ENCODE data around the gene ACADM.
"Not testable (repeated sequence)": the region's sequence is repeated elsewhere in the genome, so short reads cannot be mapped to it uniquely, and the experiment has no call there.

ACADM gene

DNA sequence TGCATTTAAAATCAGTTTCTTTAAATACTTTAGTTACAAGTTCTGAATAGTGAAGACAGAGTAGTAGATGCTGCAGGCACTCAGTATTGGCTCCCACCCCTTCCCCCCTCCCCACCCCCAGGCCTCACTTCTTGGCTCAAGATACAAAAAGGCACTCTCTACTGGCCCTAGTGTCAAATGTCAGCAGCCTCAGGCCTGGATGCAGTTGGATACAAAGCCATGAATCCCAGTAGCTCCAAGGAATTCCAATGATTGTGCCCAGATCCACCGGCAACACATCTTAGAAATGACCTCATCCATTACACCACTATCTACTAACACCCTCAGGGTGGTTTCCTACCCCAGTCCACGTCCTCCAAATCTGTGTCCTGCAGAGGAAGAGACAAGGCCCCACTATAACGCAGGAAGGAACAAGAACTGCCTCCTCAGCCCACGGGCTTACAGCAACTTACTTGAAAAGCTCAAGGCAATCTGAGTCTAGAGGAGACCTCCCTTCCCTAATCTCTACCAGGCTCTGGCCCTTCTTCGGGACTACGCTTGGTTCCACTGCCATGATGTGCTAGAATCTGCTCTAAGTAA lies 17.6 kb downstream of the ACADM start:
- no peak for DNase-seq (ENCODE audit: low spot score)

DNA sequence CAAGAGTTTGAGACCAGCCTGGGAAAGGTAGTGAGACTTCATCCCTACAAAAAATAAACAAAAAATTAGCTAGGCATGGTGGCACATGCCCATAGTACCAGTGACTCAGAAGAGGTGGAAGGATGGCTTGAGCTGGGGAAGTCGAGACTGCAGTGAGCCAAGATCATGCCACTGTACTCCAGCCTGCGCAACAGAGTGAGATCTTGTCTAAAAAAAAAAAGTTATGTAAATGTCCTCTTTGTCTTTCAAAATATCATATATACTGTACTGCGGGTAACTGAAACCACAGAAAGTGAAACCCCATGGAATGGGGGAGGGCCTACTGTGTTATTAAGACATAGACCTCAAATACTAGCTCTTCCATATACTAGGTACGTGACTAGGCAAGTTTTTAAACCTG lies 20.8 kb downstream of the ACADM start:
- no peak for DNase-seq (ENCODE audit: low spot score)

DNA sequence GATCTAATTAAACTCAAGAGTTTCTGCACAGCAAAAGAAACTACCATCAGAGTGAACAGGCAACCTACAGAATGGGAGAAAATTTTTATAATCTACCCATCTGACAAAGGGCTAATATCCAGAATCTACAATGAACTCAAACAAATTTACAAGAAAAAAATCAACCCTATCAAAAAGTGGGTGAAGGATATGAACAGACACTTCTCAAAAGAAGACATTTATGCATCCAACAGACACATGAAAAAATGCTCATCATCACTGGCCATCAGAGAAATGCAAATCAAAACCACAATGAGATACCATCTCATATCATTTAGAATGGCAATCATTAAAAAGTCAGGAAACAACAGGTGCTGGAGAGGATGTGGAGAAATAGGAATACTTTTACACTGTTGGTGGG lies 32.7 kb downstream of the ACADM start:
- not testable (repeated sequence) for DNase-seq (ENCODE audit: low spot score)

DNA sequence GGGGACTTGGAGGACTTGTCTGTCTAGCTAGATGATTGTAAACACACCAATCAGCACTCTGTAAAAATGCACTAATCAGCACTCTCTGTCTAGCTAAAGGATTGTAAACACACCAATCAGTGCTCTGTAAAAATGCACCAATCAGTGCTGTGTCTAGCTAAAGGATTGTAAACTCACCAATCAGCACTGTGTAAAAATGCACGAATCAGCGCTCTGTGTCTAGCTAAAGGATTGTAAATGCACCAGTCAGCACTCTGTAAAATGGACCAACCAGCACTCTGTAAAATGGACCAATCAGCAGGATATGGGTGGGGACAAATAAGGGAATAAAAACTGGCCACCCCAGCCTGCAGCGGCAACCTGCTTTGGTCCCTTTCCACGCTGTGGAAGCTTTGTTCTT lies 34.0 kb downstream of the ACADM start:
- not testable (repeated sequence) for DNase-seq (ENCODE audit: low spot score)

DNA sequence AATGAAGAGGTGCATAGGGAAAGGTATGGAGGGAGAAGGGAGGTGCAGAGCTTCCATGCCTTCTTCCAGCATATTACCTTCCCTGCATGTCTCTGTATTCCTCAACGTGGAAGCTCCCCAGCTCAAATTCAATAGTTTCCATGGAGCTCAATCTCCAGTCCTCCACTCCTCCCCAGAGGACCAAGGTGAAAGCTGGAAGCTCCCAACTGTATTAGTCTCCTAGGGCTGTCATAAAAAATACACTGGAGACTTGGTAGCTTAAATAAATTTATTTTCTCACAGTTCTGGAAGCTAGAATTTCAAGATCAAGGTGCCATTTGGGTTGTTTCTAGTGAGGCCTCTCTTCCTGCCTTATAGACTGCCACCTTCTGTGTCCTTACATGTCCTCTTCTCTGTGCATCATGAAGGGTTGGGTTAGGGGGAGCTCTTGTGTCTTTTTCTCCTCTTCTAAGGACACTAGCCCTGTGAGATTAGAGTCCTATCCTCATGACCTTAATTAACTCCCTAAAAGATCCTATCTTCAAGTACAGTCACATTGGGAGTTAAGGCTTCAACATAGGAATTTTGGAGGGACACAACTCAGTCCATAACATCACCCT lies 39.6 kb downstream of the ACADM start:
- DNase-seq (ENCODE audit: low spot score) = no peak

DNA sequence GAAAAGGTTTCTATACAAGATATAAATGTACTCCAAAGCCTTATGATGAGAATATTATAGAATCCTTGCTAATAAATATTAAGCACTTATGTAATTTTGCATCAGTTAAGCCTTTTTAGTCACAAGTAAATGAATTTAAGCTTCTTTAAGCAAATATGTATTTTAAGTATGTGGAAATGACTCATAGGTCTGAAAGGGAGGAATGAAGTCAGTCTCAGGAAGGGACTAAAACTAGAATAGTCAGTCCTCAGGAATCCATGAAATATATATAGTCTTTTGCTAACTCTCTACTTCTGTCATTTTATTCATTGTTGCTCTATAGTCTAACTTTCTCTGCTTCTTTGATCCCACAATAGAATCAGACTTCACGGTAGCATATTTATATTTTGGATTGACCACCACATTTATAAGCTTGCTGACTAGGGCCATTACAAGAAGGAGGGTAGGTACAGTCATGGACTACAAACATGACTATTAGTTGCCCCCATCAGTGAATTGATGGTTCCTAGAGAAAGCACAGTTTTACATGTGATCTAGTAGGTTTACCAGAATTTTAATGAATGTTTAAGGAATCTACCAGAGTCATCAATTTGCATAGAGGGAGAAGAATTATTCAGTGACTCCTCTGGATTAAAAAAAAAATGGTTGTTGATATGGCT lies 41.3 kb downstream of the ACADM start:
- no peak for DNase-seq (ENCODE audit: low spot score)

DNA sequence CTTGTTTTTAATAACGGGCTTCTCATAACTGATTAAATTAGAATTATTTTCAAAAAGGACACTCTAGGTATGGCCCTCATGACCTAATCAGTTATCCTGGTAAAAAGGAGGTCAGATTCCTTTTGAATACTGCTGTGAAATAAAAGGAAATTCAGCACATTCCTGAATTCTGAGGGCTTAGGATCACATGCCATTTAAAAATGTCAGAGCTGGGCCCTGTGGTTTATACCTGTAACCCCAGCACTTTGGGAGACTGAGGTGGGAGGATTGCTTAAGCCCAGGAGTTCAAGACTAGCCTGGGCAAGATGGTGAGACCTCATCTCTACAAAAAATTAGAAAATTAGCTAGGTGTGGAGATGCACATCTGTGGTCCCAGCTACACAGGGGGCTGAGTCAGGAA lies 43.5 kb downstream of the ACADM start:
- no peak for DNase-seq (ENCODE audit: low spot score)

DNA sequence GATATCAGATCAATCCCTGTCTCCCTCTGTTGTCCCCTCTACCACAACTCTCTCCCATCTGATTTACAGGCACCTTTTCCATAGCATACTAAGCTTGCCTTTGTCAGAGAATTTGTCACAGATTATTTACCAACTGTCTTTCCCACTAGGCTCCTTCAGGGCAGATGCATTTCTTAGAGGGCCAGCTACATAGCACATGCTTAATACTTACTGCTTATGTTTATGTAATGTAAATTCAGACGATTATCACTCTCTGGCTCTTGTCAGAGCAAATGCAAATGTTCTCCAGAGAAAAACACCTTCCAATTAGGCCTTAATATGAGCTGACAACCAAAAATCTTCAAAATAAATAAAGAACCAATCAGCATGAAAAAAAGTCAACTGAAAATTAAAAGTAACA lies 46.3 kb downstream of the ACADM start:
- DNase-seq (ENCODE audit: low spot score) = no peak

DNA sequence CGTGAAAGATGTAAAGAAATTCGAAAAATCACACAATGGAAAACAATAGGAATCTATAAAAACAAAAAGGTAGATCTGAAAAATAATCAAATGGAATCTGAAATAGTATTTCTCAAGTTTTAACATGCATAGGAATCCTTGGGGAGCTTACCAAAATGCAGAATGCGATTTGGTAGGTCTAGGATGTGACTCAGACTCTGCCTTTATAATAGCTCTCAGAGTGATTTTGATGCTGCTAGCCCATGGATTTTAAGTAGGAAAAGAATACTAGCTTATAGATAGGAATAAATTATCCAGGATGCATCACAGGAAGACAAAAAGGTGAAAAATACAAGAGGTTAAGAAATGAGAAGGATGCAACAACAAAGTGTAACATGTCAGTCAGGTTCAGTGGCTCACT lies 47.5 kb downstream of the ACADM start:
- DNase-seq (ENCODE audit: low spot score) = no peak

DNA sequence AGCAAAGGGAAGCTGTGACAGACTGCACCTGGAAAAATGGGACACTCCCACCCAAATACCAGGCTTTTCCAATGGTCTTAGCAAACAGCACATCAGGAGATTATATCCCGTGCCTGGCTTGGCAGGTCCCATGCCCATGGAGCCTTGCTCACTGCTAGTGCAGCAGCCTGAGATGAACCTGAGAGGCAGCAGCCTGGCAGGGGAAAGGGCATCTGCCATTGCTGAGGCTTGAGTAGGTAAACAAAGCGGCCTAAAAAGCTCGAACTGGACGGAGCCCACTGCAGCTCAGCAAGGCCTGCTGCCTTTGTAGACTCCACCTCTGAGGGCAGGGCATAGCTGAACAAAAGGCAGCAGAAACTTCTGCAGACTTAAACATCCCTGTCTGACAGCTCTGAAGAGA lies 53.3 kb downstream of the ACADM start:
- DNase-seq (ENCODE audit: low spot score) = not testable (repeated sequence)

DNA sequence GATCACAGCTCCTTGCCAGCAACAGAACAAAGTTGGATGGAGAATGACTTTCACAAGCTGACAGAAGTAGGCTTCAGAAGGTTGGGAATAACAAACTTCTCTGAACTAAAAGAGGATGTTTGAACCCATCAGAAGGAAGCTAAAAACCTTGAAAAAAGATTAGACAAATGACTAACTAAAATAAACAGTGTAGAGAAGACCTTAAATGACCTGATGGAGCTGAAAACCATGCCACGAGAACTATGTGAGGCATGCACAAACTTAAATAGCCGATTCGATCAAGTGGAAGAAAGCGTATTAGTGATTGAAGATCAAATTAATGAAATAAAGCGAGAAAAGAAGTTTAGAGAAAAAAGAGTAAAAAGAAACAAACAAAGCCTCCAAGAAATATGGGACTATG lies 54.2 kb downstream of the ACADM start:
- DNase-seq (ENCODE audit: low spot score) = not testable (repeated sequence)

DNA sequence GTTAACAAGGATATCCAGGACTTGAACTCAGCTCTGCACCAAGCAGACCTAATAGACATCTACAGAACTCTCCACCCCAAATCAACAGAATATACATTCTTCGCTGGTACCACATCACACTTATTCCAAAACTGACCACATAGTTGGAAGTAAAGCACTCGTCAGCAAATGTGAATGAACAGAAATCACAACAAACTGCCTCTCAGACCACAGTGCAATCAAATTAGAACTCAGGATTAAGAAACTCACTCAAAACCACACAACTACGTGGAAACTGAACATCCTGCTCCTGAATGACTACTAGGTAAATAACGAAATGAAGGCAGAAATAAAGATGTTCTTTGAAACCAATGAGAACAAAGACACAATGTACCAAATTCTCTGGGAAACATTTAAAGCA lies 55.7 kb downstream of the ACADM start:
- DNase-seq (ENCODE audit: low spot score) = not testable (repeated sequence)

DNA sequence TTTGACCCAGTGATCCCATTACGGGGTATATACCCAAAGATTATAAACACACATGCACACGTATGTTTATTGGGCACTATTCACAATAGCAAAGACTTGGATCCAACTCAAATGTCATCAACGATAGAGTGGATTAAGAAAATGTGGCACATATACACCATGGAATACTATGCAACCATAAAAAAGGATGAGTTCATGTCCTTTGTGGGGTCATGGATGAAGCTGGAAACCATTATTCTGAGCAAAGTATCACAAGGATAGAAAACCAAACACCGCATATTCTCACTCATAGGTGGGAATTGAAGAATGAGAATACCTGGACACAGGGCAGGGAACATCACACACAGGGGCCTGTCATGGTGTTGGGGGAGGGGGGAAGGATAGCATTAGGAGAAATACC lies 59.4 kb downstream of the ACADM start:
- not testable (repeated sequence) for DNase-seq (ENCODE audit: low spot score)

DNA sequence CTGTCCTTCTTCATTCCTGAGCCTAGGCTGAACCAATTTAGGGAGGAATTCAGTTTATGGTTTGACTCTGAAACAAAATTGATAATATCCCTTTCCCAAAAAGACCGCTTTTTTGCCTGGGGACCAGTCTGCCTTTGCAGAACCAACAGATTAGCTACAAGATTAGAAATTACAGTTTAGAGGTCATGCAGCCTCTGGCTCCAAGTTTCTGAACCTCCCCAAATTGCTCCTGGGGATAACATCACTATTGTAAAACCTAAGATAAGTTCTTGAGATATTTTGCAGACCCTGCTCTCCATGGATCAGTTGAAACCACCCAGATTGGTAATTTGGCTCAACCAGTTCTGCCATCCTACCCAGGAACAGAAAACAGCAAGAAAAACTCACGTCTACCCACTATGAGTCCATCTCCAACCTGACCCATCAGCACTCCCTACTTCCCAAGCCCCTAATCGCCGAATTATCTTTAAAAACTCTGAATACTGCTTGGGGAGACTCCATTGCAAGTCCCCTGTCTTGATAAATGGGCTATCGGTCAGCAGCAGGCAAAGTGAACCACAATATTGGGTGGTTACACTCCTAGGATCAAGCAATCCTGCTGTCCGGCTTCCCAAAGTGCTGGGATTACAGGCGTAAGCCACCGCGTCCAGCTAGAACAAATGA lies 60.9 kb downstream of the ACADM start:
- DNase-seq (ENCODE audit: low spot score) = no peak

DNA sequence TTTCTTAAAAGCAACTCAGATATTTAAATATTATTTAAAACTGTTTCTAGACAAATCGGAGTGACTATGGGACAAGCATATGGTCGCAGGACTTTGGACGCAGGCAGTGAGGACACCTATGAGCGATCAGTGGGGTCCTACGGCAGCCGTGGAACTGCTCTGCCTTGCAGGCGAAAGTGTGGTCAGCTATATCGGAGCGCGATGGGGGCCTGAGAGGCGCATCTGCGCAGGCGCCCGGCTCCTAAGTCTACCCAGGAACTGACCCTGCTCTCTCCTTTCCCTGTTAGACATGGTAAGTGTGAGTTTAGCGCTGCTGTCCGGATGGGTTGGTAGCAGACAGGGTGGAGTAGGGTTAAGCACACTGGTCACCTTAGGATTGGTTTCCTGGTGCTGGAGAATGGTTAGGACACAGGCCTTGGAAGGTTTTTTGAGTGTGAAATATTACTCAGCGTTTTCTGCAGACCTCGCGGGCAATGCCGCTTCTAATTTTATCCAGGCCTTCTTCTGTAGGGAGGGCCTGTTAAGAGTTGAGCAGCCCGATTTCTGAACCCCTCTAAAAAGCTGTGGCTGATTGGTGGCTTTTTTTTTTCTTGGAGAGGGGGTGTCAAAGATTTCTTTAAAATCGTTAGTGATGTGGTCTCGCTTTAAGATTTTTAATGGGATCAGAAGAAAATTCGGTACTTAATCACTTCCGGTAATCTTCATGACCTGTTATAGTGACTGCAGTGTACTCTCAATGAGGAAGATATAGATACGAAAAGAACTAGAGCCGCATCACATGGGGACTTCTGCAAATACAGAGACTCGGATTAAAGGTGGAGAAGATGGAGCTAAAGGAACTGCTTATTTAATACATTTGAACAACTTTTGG lies 61.7 kb downstream of the ACADM start, which contains the start of gene RABGGTB:
TSS of gene RABGGTB (plus strand) at position 274 of the 871 bp plus-strand sequence. CDS start at position 290, 16 bp downstream.
- peak; percentile 96 for DNase-seq (ENCODE audit: low spot score)

DNA sequence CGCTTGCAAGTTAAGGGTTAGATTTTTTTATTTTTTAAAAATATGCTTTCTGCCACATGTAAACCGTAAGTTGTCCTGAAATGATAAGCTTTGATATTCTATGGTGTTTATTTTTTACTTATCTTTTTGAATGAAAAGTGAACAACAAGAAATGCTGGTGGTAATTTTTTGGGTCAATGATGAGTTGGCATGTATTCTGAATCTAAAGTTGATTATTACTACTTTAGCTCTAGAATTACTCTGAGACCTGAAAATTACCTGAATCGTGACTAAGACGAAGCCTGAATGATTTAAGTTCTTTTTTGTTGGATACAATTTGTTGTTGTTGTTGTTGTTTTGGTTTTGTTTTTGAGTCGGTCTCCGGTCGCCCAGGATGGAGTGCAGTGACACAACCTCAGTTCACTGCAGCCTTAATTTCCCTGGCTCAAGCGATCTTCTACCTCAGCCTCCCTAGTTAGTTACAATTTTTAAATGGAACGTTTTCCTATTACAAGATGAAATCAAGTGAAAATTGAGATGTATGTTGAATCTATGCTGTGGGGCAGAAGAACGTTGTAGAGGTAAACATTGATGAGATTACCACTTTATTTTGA lies 62.5 kb downstream of the ACADM start:
- DNase-seq (ENCODE audit: low spot score) = no peak

DNA sequence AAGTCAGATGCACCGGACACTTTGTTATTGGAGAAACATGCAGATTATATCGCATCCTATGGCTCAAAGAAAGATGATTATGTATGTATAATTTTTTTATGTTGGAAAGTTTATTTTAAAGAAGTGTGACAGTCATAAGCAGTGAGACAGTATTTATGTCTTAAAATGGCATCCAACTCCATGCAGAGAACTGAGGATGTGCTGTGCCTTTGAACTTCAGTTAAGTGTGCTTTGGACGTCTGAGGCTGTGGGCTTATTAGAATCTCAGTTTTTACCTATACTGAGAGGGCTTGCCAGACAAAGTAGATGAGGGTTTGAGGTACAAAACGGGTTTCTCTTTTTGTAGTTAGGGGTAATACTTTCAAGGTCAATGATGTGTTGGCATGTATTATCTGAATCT lies 63.0 kb downstream of the ACADM start:
- no peak for DNase-seq (ENCODE audit: low spot score)

DNA sequence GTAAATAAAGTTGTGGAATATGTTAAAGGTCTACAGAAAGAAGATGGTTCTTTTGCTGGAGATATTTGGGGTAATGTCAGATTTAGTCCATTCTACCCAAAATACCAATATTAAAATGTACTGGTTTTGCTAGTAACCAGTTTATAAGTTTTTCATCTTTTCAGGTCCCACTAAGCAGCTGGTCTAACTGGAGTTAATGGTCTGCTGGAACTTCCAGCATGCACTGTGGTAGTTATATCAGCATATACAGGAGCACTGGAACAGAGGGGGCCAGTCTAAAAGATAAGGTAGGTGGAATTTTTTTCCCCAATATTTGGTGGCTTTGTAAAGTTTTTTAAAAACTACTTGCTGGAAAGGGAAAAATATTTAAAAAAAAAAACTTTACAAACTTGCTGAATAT lies 65.5 kb downstream of the ACADM start:
- no peak for DNase-seq (ENCODE audit: low spot score)

DNA sequence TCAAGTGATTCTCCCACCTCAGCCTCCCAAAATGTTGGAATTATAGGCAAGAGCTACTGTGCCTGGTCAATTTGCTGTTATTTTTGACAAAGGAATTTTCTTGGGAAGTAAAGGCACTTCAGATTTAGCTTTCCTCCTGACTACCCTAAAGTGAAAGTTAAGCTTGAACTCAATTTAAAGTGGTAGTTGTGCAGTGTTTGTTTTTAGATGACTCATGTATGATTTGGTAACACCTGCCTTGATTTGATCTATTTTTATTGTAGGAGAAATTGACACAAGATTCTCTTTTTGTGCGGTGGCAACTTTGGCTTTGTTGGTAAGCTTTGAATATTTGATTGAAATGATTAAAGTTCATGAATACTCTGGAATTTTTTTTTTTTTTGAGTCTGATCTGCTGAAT lies 66.5 kb downstream of the ACADM start:
- DNase-seq (ENCODE audit: low spot score) = no peak

DNA sequence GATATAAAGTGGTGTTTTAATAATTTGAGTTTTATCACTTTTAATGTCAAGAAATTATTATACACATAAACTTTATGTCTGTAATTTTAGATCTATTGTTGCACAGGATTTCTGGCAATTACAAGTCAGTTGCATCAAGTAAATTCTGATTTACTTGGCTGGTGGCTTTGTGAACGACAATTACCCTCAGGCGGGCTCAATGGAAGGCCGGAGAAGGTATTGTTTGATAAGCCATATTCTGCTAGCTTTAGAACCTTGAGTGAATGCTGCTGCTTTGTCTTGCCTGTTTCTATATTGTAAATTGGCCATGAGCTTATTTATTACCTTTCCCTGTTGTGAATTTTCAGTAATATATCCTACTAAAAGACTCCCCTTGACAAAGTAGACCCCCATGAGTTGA lies 67.6 kb downstream of the ACADM start:
- no peak for DNase-seq (ENCODE audit: low spot score)

DNA sequence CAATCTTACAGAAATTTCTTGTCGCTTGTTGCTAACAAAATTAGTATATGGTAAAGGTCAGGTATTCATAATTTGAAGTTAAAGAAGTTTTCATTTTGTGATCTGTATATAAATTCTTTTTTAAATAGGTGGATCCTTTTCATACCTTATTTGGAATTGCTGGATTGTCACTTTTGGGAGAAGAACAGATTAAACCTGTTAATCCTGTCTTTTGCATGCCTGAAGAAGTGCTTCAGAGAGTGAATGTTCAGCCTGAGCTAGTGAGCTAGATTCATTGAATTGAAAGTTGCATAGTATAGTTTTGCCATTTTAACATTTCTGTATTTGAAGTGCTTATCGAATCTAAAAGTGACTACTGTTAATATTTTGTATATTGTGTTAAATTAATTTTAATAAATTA lies 69.9 kb downstream of the ACADM start:
- DNase-seq (ENCODE audit: low spot score) = no peak

DNA sequence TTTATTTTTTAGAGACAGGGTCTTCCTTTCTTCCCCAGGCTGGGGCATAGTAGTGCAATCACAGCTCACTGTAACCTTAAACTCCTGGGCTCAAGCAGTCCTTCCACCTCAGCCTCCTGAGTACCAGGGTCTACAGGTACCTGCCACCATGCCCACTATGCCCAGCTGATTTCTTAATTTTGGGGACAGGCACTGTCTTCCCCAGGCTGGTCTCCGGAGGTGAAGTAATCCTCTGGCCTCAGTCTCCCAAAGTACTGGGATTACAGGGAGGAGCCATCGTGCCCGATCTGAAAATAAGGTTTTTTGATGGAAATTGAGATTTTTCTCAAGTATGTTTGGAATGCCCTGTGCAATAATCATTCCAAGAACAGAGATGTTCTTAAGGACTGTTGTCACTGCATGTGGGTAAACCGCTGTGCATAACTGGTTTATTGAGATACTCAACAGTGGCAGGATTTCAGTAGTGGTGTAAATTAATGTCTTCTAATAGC lies 71.2 kb downstream of the ACADM start:
- no peak for DNase-seq (ENCODE audit: low spot score)
